ENCODE measurements around the gene CALML3.
"Not testable (repeated sequence)": the region's sequence is repeated elsewhere in the genome, so short reads cannot be mapped to it uniquely, and the experiment has no call there.

Gene CALML3

DNA sequence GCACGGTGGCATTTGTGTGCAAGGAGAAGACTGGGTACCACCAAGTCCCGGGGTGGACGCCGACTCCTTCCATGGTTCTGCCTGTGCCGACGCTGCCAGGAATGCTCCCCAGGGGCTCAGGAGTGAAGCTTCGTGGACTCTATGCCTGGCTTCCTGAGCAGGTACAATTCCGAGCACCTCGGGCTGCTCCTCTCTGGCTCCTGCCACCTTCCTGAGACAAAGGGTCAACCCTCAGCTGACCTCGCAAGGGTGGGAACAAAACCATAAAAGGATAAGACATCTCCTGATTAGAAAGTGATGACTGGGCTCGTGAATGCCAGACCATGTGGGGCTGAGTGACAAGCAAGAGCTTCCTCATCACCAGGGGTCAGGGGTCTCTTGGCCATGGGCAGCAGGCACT is 31.8 kb downstream of the CALML3 start:
- Mint-ChIP-seq H3K4me3 (no peak overlapping the region), H3K4me1 (ENCODE audit: low read depth) (peaks cover 19% of the 10 kb centered on the region), H3K36me3 (ENCODE audit: low read depth) (no peaks in the 10 kb centered on the region), H3K27me3 (no peaks in the 10 kb centered on the region), H3K27ac (no peak overlapping the region), H3K9me3 (no peaks in the 10 kb centered on the region)

DNA sequence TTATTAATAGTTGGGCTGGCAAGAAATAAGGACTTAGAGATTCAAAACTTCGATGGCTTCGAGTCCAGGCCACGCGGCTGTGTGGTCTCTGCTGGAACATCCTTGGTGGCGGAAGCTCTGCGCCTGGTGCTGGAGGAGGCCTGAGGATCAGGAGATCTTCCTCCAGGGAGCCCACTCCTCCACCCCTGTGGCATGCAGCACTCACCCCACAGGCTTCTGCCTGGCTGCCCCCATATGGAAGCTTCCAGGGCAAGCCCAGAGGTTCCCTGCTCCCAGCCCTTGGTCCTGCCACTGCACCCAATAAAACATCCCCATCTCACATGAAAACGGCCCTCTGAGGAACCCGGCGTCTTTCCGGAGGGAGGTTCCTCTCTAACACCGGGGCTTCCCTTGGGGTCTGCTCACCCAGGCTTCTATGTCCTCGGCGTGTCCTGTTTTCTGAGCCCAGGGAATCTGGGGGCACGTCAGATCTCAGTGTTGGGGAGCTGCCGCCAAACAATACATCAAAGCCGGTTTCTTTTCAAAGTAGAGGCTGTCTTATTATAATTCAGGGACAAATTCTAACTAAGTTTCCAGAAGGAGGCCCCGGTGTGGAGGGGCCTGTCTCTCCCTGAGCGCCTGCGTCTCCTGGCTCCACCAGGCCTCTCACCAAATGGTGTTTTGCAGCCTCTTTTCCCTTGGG is 32.4 kb downstream of the CALML3 start:
- Mint-ChIP-seq H3K27ac (no peak overlapping the region), H3K9me3 (no peaks in the 10 kb centered on the region)

DNA sequence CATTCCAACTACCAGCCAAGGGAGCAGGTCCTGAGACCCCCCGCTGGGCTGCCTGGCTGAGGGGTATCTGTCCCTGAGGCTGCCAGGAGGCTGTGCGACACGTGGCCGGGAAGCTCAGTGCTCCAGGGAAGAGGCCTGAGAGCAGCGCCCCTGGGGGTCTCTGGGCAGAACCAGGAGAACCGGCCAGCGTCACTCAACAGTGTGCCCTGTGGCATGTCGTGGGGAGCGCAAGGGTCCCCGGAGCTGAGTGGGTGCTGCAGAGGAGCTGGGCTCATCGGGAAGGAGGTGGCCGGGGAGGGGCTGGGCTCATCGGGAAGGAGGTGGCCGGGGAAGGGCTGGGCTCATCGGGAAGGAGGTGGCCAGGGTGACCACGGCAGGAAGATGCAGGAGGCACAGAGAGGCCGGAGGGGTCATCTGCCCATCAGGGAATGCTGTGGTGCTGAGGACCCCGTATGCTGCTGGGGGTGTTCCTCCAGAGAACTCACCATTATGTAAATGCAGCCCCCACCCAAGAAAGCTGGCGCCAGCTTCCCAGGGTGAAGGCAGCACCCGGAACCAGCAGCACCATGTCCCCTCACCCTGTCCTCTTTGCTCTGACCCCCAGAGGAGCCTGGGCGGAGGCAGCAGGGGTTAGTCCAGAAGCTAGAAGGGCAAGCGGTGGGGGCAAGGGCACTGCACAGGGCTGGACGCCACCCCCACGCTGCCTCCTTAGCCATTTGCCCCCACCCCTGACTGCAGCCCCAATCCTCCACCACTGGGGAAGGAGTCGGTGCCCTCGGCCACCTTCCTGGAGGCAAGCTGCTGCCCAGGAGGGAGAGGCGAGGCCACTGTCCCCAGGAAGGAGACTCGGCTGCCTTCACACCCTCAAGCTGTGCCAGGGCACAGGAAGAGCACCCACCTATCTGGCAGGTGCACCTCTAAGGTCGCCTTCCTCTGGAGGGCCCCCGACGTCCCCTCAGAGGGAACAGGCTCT is 33.3 kb downstream of the CALML3 start:
- Mint-ChIP-seq H3K4me3 (no peak overlapping the region), H3K36me3 (ENCODE audit: low read depth) (no peaks in the 10 kb centered on the region), H3K27ac (no peak overlapping the region), H3K4me1 (ENCODE audit: low read depth) (peaks cover 4% of the 10 kb centered on the region), H3K27me3 (no peaks in the 10 kb centered on the region), H3K9me3 (no peaks in the 10 kb centered on the region)

More for the DNA sequence above, 32.4 kb downstream of the CALML3 start:
- no peaks in the 10 kb centered on the region for H3K27me3 Mint-ChIP-seq
- no peaks in the 10 kb centered on the region for H3K36me3 Mint-ChIP-seq (ENCODE audit: low read depth)
- no peak overlapping the region for H3K4me3 Mint-ChIP-seq
- H3K4me1 Mint-ChIP-seq (ENCODE audit: low read depth): peaks cover 13% of the 10 kb centered on the region

- not testable (repeated sequence) for H3K27ac Mint-ChIP-seq; H3K4me3 Mint-ChIP-seq; H3K4me1 Mint-ChIP-seq (ENCODE audit: low read depth); H3K9me3 Mint-ChIP-seq; H3K36me3 Mint-ChIP-seq (ENCODE audit: low read depth); H3K27me3 Mint-ChIP-seq
Observed at GRCh38 chr10:5559022-5559421, 34.3 kb downstream of the CALML3 start.

DNA sequence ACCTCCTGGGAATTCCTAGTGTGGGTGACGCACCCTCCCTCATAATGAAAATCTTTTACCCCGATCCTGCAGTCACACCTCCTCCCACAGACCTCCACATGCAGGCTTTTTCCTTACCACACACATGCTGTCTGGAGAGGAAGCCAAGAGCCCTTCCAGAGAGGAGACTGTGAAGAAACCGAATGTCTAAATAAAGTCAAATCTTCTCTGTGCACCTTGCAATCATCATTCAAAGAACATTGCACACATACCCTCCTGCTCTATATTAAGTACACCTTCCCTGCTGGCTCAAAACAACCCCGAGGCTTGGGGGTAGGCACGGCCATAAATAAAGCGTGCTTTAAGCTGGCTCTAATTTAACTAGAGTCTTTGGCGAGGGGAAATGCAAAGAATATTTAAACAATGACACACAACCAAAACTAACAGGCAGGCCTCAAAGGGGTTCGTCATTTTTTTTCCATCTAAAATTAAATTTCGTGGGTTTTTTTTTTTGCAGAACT is 34.9 kb downstream of the CALML3 start:
- Mint-ChIP-seq H3K4me3 (no peak overlapping the region), H3K4me1 (ENCODE audit: low read depth) (peaks cover 12% of the 10 kb centered on the region), H3K9me3 (no peaks in the 10 kb centered on the region), H3K27ac (no peak overlapping the region), H3K27me3 (peaks cover 4% of the 10 kb centered on the region), H3K36me3 (ENCODE audit: low read depth) (no peaks in the 10 kb centered on the region)

DNA sequence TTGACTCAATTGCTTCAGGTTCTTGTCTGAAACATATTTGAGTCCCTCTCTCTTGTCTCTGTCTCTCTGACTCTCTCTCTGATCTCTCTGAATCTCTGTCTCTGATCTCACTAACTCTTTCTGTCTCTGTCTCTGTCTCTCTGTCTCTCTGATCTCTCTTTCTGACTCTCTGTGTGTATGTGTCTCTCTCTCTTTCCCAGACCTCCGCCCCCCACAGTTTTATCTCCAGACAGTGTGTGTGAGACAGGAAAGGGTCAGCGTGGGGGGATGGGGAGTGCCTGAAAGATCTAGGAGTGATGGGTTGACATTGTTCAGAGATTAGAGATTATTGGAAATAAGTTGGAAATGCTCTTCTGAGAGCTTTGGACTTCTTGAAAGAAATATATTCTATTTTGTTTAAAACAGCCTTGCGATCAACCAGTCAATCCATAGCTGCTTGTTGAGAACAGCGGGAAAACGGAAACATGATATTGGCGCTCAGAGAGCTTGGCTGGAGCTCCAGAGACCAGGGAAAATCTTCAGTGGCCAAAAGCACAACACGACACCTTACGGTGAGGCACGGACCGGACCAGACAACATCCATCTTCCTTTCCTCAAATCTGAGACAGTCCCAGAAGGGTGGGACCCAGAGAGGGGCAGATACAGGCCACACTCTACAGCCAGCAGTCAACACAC is 35.5 kb downstream of the CALML3 start:
- H3K36me3 Mint-ChIP-seq (ENCODE audit: low read depth): no peaks in the 10 kb centered on the region
- H3K9me3 Mint-ChIP-seq: no peaks in the 10 kb centered on the region
- peaks cover 7% of the 10 kb centered on the region for H3K27me3 Mint-ChIP-seq
- no peak overlapping the region for H3K4me3 Mint-ChIP-seq
- H3K4me1 Mint-ChIP-seq (ENCODE audit: low read depth): peaks cover 17% of the 10 kb centered on the region
- H3K27ac Mint-ChIP-seq: no peak overlapping the region

- Mint-ChIP-seq H3K4me3 (no peak overlapping the region), H3K4me1 (ENCODE audit: low read depth) (peaks cover 21% of the 10 kb centered on the region), H3K27me3 (peaks cover 7% of the 10 kb centered on the region), H3K9me3 (no peaks in the 10 kb centered on the region), H3K36me3 (ENCODE audit: low read depth) (no peaks in the 10 kb centered on the region), H3K27ac (no peak overlapping the region)
Observed at GRCh38 chr10:5560817-5561703, 36.3 kb downstream of the CALML3 start.

DNA sequence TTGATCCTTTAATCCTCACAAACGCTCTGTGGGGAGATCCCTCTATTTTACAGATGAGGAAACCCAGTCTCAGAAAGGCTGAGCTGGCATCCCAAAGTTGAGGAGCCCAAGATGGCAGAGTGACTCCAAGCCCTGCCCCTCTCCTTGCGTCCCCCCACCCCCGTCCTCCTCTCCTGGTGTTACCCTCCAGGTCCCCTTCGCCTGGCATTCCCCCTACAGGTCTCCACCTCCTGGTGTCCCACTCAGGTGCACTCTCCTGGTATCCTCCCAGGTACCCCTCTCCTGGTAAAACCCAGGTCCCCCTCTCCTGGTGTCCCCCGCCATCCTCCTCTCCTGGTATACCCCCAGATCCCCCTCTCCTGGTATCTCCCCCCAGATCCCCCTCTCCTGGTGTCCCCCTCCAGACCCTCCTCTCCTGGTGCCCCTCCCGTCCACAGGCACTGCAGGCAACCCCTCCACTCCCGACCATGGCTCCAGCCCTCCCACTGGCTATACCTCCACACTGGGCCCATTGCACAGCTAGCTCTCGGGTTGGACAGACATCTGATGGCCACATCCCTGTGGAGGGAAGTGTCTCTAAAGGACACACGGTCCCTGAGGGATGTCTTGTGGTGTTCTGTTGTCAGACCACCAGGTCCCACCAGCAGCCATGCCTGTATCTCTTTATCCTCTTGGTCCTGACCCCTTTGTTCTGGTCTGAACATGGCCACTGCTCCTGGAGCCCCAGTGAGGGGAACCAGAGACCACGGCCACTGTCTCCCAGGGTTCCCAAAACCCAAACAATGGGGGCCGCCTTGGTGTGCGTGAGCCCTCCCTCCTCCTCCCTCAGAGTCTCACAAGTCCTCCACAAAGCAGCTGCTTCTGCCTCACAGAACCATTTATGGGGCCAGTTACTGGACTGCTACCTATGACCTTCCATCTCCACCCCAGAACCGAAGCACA is 37.2 kb downstream of the CALML3 start:
- H3K4me1 Mint-ChIP-seq (ENCODE audit: low read depth): peaks cover 29% of the 10 kb centered on the region
- H3K9me3 Mint-ChIP-seq: no peaks in the 10 kb centered on the region
- H3K27ac Mint-ChIP-seq: no peak overlapping the region
- peaks cover 7% of the 10 kb centered on the region for H3K27me3 Mint-ChIP-seq
- no peak overlapping the region for H3K4me3 Mint-ChIP-seq
- H3K36me3 Mint-ChIP-seq (ENCODE audit: low read depth): no peaks in the 10 kb centered on the region

DNA sequence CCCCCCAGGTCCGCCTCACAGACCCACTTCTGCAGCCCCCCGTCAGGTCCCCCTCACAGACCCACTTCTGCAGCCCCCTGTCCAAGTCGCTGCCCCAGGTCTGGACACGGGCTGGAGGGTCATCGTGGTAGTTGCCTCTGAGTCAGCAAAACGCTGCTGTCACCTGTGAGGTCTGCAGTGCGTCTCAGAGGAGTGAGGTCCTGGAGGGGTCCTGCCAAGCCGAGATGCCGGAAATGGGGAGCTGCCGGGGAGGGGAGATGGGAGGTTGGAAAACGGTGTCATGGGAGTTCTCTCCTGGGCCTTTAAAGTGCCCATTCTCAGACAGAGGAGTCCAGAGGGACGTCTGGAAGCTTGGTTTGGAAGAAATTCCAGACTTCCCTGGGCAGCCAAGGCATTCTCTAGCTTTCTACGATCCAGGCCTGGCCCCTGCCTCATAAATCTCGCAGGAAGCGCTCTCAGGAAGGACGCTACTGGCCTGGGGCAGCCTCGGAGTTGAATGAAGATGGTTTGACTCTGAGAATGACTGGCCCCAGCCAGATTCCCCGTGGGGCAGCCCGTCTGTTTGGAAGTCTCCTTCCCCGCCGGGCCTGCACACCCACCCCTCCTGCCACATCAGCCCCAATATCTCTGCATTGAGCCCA is 38.7 kb downstream of the CALML3 start:
- Mint-ChIP-seq H3K27ac (no peak overlapping the region), H3K27me3 (peaks cover 7% of the 10 kb centered on the region), H3K4me3 (no peak overlapping the region), H3K9me3 (no peaks in the 10 kb centered on the region), H3K36me3 (ENCODE audit: low read depth) (no peaks in the 10 kb centered on the region), H3K4me1 (ENCODE audit: low read depth) (peaks cover 29% of the 10 kb centered on the region)

- Mint-ChIP-seq H3K27me3 (peaks cover 7% of the 10 kb centered on the region), H3K36me3 (ENCODE audit: low read depth) (no peaks in the 10 kb centered on the region), H3K4me3 (no peak overlapping the region), H3K9me3 (no peaks in the 10 kb centered on the region), H3K27ac (peak overlapping the region; percentile 29), H3K4me1 (ENCODE audit: low read depth) (peaks cover 29% of the 10 kb centered on the region)
Observed at GRCh38 chr10:5563991-5564536, 39.3 kb downstream of the CALML3 start.

GRCh38 chr10:5564537-5565204 is 39.9 kb downstream of the CALML3 start:
- Mint-ChIP-seq H3K27me3 (peaks cover 7% of the 10 kb centered on the region), H3K4me1 (ENCODE audit: low read depth) (peaks cover 29% of the 10 kb centered on the region), H3K27ac (peak overlapping the region; percentile 29), H3K9me3 (no peaks in the 10 kb centered on the region), H3K36me3 (ENCODE audit: low read depth) (no peaks in the 10 kb centered on the region), H3K4me3 (no peak overlapping the region)

DNA sequence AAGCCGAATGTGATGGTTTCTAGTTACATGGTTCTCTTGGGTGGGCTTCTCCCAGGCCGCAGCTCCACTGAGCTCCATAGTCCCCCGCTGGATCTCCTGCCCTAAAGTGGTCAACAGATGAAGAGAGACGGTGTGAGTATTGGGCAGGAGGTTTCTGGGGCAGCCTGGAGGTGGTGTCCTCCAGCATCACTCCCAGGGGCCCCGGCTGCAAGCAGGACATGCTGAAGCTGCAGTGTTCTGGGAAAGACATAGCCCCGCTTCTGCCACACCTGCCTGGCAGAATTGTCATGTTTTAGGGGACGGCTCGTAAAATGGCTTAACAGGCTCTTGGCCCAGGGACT is 40.4 kb downstream of the CALML3 start:
- Mint-ChIP-seq H3K4me1 (ENCODE audit: low read depth) (peaks cover 26% of the 10 kb centered on the region), H3K9me3 (no peaks in the 10 kb centered on the region), H3K27ac (no peak overlapping the region)

More for the DNA sequence above, 40.4 kb downstream of the CALML3 start:
- Mint-ChIP-seq H3K4me3 (no peak overlapping the region), H3K27me3 (peaks cover 7% of the 10 kb centered on the region), H3K36me3 (ENCODE audit: low read depth) (no peaks in the 10 kb centered on the region)
